IPS DF 19.7 (cell line): ENCODE measurements around the gene SNAPC3.
"Not testable (repeated sequence)": the region's sequence is repeated elsewhere in the genome, so short reads cannot be mapped to it uniquely, and the experiment has no call there.

Experiments used
- DNase-seq: peaks from one replicate; pipeline ENCODE4 v3.0.0-alpha.2; 2013; ENCODE audit warnings: low read depth, low spot score

SNAPC3 gene

GRCh38 chr9:15422372-15423230 is at the start of gene SNAPC3:
Gene SNAPC3, plus strand, starts transcription at chr9:15422876. Its CDS starts 4 bp downstream, at chr9:15422880.
- peak; percentile 75 for DNase-seq

- DNase-seq = no peak
These were observed 48.8 kb upstream of the SNAPC3 start for GRCh38 chr9:15373881-15374280.

GRCh38 chr9:15374310-15374709 is 48.4 kb upstream of the SNAPC3 start:
- DNase-seq = no peak

GRCh38 chr9:15374825-15375224 is 47.9 kb upstream of the SNAPC3 start:
- DNase-seq = no peak

GRCh38 chr9:15377625-15378540 is 44.8 kb upstream of the SNAPC3 start:
- DNase-seq = no peak

- not testable (repeated sequence) for DNase-seq
These were observed 43.4 kb upstream of the SNAPC3 start for GRCh38 chr9:15379317-15379716.

GRCh38 chr9:15379888-15380287 is 42.8 kb upstream of the SNAPC3 start:
- not testable (repeated sequence) for DNase-seq

- no peak for DNase-seq
These were observed 41.2 kb upstream of the SNAPC3 start for GRCh38 chr9:15381491-15381890.

GRCh38 chr9:15386465-15386864 is 36.2 kb upstream of the SNAPC3 start:
- no peak for DNase-seq

- no peak for DNase-seq
These were observed 33.5 kb upstream of the SNAPC3 start for GRCh38 chr9:15389173-15389572.

- DNase-seq = no peak
These were observed 33.0 kb upstream of the SNAPC3 start for GRCh38 chr9:15389631-15390030.

GRCh38 chr9:15390201-15390600 is 32.5 kb upstream of the SNAPC3 start:
- no peak for DNase-seq

GRCh38 chr9:15392363-15392762 is 30.3 kb upstream of the SNAPC3 start:
- DNase-seq = no peak

- no peak for DNase-seq
These were observed 22.3 kb upstream of the SNAPC3 start for GRCh38 chr9:15400281-15400941.

GRCh38 chr9:15401266-15401665 is 21.4 kb upstream of the SNAPC3 start:
- DNase-seq = no peak

- DNase-seq = peak; percentile 73
These were observed 19.5 kb upstream of the SNAPC3 start for GRCh38 chr9:15403155-15403554.

- DNase-seq = no peak
These were observed 18.5 kb upstream of the SNAPC3 start for GRCh38 chr9:15404171-15404570.

- DNase-seq = no peak
These were observed 5.8 kb upstream of the SNAPC3 start for GRCh38 chr9:15416880-15417279.

GRCh38 chr9:15417626-15418025 is 5.0 kb upstream of the SNAPC3 start:
- no peak for DNase-seq

GRCh38 chr9:15420796-15421195 is 1.9 kb upstream of the SNAPC3 start:
- no peak for DNase-seq

- no peak for DNase-seq
These were observed 1.1 kb upstream of the SNAPC3 start for GRCh38 chr9:15421532-15421931.

GRCh38 chr9:15421990-15422371 is 695 bp upstream of the SNAPC3 start:
- DNase-seq = no peak
